IMR-90 (cell line): ENCODE measurements around the gene MIPEP. TPM values are rescaled to one million over a fixed set of nuclear protein-coding genes. Genes with fewer than 3 reads are reported as not detected.

Source experiments
- ATAC-seq: fragments of 200-7000 bp; cut with Tn5 transposase; 2 replicates; pipeline ENCODE4 v1.9.1; 2020; ENCODE audit warnings: low read depth, mild to moderate bottlenecking, moderate library complexity
- BruUV-seq: library from RNA; stranded (reverse); fragments of 400-500 nt; replicated peaks from 2 replicates; lab custom pipeline; 2021; lab: Mats Ljungman, UMichigan
- CTCF ChIA-PET: fragments of 300-600 bp; formaldehyde crosslinking; extraction: SDS; loops from one replicate; lab custom pipeline; 2021; ENCODE audit warnings: antibody characterized with exemption; lab: Yijun Ruan, JAX
- POLR2A ChIA-PET: fragments of 300-600 bp; sonication (Branson Sonifier 250); formaldehyde crosslinking; loops from one replicate; lab custom pipeline; 2022; ENCODE audit warnings: antibody characterized with exemption; ENCODE audit not compliant: unreplicated experiment; lab: Charles Lee
- DNase-seq: peaks from one replicate; pipeline ENCODE4 v3.0.0; 2013
- H2AFZ ChIP-seq: replicated peaks from 2 replicates; pipeline ENCODE3; 2013; ENCODE audit warnings: low read length, mild to moderate bottlenecking; ENCODE audit not compliant: poor library complexity
- H2AK5ac ChIP-seq: 2 replicates; pipeline ENCODE4 v1.6.1; 2013; ENCODE audit warnings: low read depth, low read length, inconsistent platforms
- H2AK9ac ChIP-seq: replicated peaks from 2 replicates; pipeline ENCODE3; 2013; ENCODE audit warnings: mild to moderate bottlenecking, low read depth, low read length, moderate library complexity; ENCODE audit not compliant: poor library complexity
- H2BK120ac ChIP-seq: 2 replicates; pipeline ENCODE4 v1.6.1; 2013; ENCODE audit warnings: low read depth, low read length, inconsistent platforms
- H2BK15ac ChIP-seq: 3 replicates; pipeline ENCODE4 v1.6.1; 2013; ENCODE audit warnings: low read depth, low read length, inconsistent platforms
- H2BK20ac ChIP-seq: 2 replicates; pipeline ENCODE4 v1.6.1; 2013; ENCODE audit warnings: low read depth, mild to moderate bottlenecking, inconsistent platforms, low read length, moderate library complexity
- H2BK5ac ChIP-seq: 2 replicates; pipeline ENCODE4 v1.6.1; 2013; ENCODE audit warnings: mild to moderate bottlenecking, low read depth, low read length, inconsistent platforms; ENCODE audit not compliant: poor library complexity, severe bottlenecking
- H3K14ac ChIP-seq: replicated peaks from 2 replicates; pipeline ENCODE4 v1.6.1; 2013; ENCODE audit warnings: low read depth, low read length, inconsistent platforms
- H3K18ac ChIP-seq: 2 replicates; pipeline ENCODE4 v1.6.1; 2013; ENCODE audit warnings: low read depth, low read length, control low read depth
- H3K23ac ChIP-seq: 2 replicates; pipeline ENCODE4 v1.6.1; 2013; ENCODE audit warnings: low read depth, low read length, inconsistent platforms
- H3K27ac ChIP-seq: 2 replicates; pipeline ENCODE4 v1.5.1; 2013; ENCODE audit warnings: mild to moderate bottlenecking, control low read depth, low read length; ENCODE audit not compliant: insufficient read depth
- H3K27me3 ChIP-seq: 2 replicates; pipeline ENCODE4 v1.6.1; 2013; ENCODE audit warnings: low read length; ENCODE audit not compliant: control insufficient read depth, insufficient read depth
- H3K36me3 ChIP-seq: 2 replicates; pipeline ENCODE4 v1.6.1; 2013; ENCODE audit warnings: low read length, mixed read lengths; ENCODE audit not compliant: control insufficient read depth, insufficient read depth
- H3K4ac ChIP-seq: 2 replicates; pipeline ENCODE4 v1.6.1; 2013; ENCODE audit warnings: low read depth, low read length, inconsistent platforms
- H3K4me1 ChIP-seq: 2 replicates; pipeline ENCODE4 v1.6.1; 2013; ENCODE audit warnings: low read length, mixed read lengths; ENCODE audit not compliant: control insufficient read depth, insufficient read depth
- H3K4me2 ChIP-seq: 2 replicates; pipeline ENCODE4 v1.6.1; 2013; ENCODE audit warnings: low read depth, mild to moderate bottlenecking, control low read depth, low read length, moderate library complexity
- H3K4me3 ChIP-seq: 2 replicates; pipeline ENCODE4 v1.5.1; 2013; ENCODE audit warnings: low read depth, mild to moderate bottlenecking, control low read depth, low read length, moderate library complexity; ENCODE audit not compliant: insufficient read depth
- H3K56ac ChIP-seq: 2 replicates; pipeline ENCODE4 v1.6.1; 2013; ENCODE audit warnings: low read length, inconsistent platforms; ENCODE audit not compliant: insufficient read depth; ENCODE audit errors: extremely low read depth
- H3K79me1 ChIP-seq, 2 experiments: 2 replicates each; pipeline ENCODE4 v1.6.1; 2013; ENCODE audit warnings: low read length in 2 of 2, inconsistent platforms in 1 of 2, low read depth in 1 of 2
- H3K9ac ChIP-seq: 2 replicates; pipeline ENCODE4 v1.6.1; 2013; ENCODE audit warnings: low read depth, low read length, control low read depth
- H3K9me1 ChIP-seq: 2 replicates; pipeline ENCODE4 v1.6.1; 2013; ENCODE audit warnings: low read length, inconsistent platforms; ENCODE audit not compliant: insufficient read depth
- H3K9me3 ChIP-seq: 2 replicates; pipeline ENCODE4 v1.6.1; 2013; ENCODE audit warnings: low read length; ENCODE audit not compliant: control insufficient read depth, insufficient read depth
- H4K20me1 ChIP-seq: 2 replicates; pipeline ENCODE4 v1.6.1; 2013; ENCODE audit warnings: low read length, inconsistent platforms; ENCODE audit not compliant: insufficient read depth
- H4K5ac ChIP-seq: 2 replicates; pipeline ENCODE4 v1.6.1; 2013; ENCODE audit warnings: mild to moderate bottlenecking, low read depth, low read length, control low read depth
- H4K8ac ChIP-seq, 2 experiments: 2 replicates each; pipeline ENCODE4 v1.6.1; 2013; ENCODE audit warnings: low read depth in 2 of 2, low read length in 2 of 2, control low read depth in 1 of 2, inconsistent platforms in 1 of 2
- H4K91ac ChIP-seq: 2 replicates; pipeline ENCODE4 v1.6.1; 2013; ENCODE audit warnings: low read depth, low read length, inconsistent platforms; ENCODE audit not compliant: insufficient read depth
- BHLHE40 ChIP-seq: fragments of 150-350 bp; IDR thresholded peaks from 2 replicates; pipeline ENCODE4 v1.6.1; 2016; ENCODE audit warnings: mild to moderate bottlenecking, low read depth, low read length
- CEBPB ChIP-seq: IDR thresholded peaks from 2 replicates; pipeline ENCODE4 v1.6.1; 2012; ENCODE audit warnings: low read depth, low read length, improper control_type of control experiment
- CHD1 ChIP-seq: IDR thresholded peaks from 2 replicates; pipeline ENCODE4 v1.6.1; 2012; ENCODE audit warnings: low read depth, low read length, improper control_type of control experiment
- CTCF ChIP-seq: conservative IDR thresholded peaks from 2 replicates; pipeline ENCODE4 v1.5.1; 2012; ENCODE audit warnings: mild to moderate bottlenecking, low read depth, low read length, improper control_type of control experiment
- ELK1 ChIP-seq: fragments of 150-350 bp; IDR thresholded peaks from 2 replicates; pipeline ENCODE4 v1.6.1; 2016; ENCODE audit warnings: low read depth, mild to moderate bottlenecking, low read length, moderate library complexity, borderline replicate concordance
- FOS ChIP-seq: fragments of 150-350 bp; IDR thresholded peaks from 2 replicates; pipeline ENCODE4 v1.6.1; 2016; ENCODE audit warnings: low read depth, low read length
- MAZ ChIP-seq: IDR thresholded peaks from 2 replicates; pipeline ENCODE4 v1.6.1; 2012; ENCODE audit warnings: low read depth, mild to moderate bottlenecking, low read length, improper control_type of control experiment, moderate library complexity, borderline replicate concordance
- MXI1 ChIP-seq: IDR thresholded peaks from 2 replicates; pipeline ENCODE4 v1.6.1; 2012; ENCODE audit warnings: low read depth, mild to moderate bottlenecking, low read length, moderate library complexity, borderline replicate concordance
- POLR2A ChIP-seq: IDR thresholded peaks from 2 replicates; pipeline ENCODE4 v1.6.1; 2012; ENCODE audit warnings: mild to moderate bottlenecking, low read depth, low read length
- RAD21 ChIP-seq: IDR thresholded peaks from 2 replicates; pipeline ENCODE4 v1.6.1; 2012; ENCODE audit warnings: low read length, improper control_type of control experiment
- RFX5 ChIP-seq: IDR thresholded peaks from 2 replicates; pipeline ENCODE4 v1.8.0; 2012; ENCODE audit warnings: low read depth, mild to moderate bottlenecking, low read length, moderate library complexity
- USF2 ChIP-seq: fragments of 150-350 bp; IDR thresholded peaks from 2 replicates; pipeline ENCODE4 v1.6.1; 2017; ENCODE audit warnings: mild to moderate bottlenecking, antibody characterized with exemption, low read length, low read depth
- WGBS, 2 experiments: methylation state at CpG; one replicate each; pipeline versions ENCODE4 v1.1.5 to v1.1.7; 2013; ENCODE audit warnings: missing lambda C conversion rate in 2 of 2; ENCODE audit not compliant: insufficient read length in 1 of 2; ENCODE audit errors: extremely low coverage in 2 of 2; 5-methylcytosine and 5-hydroxymethylcytosine counted together
- dilution Hi-C: fragments of 300-500 bp; cut with HindIII; formaldehyde crosslinking; loops from one replicate; pipeline ENCODE4 v1.14.3; 2018; ENCODE audit warnings: low sequenced_read_pairs; ENCODE audit not compliant: unreplicated experiment
- in situ Hi-C: fragments of 300-500 bp; cut with MboI; formaldehyde crosslinking; loops from 3 replicates; pipeline ENCODE4 v1.14.3; 2019; ENCODE audit warnings: low sequenced_read_pairs, inconsistent platforms, mixed read lengths
- intact Hi-C: fragments of 100-400 bp; cut with micrococcal nuclease; formaldehyde crosslinking; loops from 2 replicates; pipeline ENCODE4 v1.10.0; 2022
- polyA plus RNA-seq, 3 experiments: library from polyadenylated mRNA; depleted of rRNA; stranded (reverse); fragments of >200 nt; gene quantifications; 2 replicates each; pipeline ENCODE4 v1.2.3, GENCODE V29; 2012; ENCODE audit warnings: low replicate concordance in 1 of 3
- total RNA-seq: library from RNA; depleted of rRNA; stranded (reverse); fragments of >200 nt; gene quantifications from 2 replicates; pipeline ENCODE4 v1.2.3, GENCODE V29; 2012

The MIPEP gene
- total and polyA plus RNA-seq, 2 of the 4 experiments (the other 2 are of a cell fraction), result 15.0 to 21.5 TPM

GRCh38 chr13:23743278-23744076 is 145.7 kb downstream of the MIPEP start:
- Histone ChIP-seq H4K20me1 (no peaks in the 10 kb centered on the region), H3K9me3 (no peaks in the 10 kb centered on the region), H3K4me1 (peaks cover 5% of the 10 kb centered on the region; the same call in 1 of the 2 replicates), H3K14ac (peak overlapping the region; percentile 5; the same call in 1 of the 2 replicates), H3K79me1 (no peaks in the 10 kb centered on the region; a peak in 1 of 4 replicates), H3K9ac (no peak overlapping the region), H3K23ac (peak overlapping the region; percentile 11; the same call in 1 of the 2 replicates), H2BK20ac (peak overlapping the region; percentile 36; the same call in 1 of the 2 replicates), H3K9me1 (peaks cover 11% of the 10 kb centered on the region), H3K18ac (peak overlapping the region; percentile 66; the same call in 1 of the 2 replicates), H3K27me3 (no peaks in the 10 kb centered on the region), H3K27ac (no peak overlapping the region), H3K4me3 (no peak overlapping the region), H2AK5ac (no peak overlapping the region; the same call in 1 of the 2 replicates), H3K4ac (peak overlapping the region; percentile 20; the same call in 1 of the 2 replicates), H3K56ac (no peak overlapping the region; the same call in 1 of the 2 replicates), H4K5ac (peak overlapping the region; percentile 62; the same call in 1 of the 2 replicates), H4K91ac (0 out of 2 replicates have a peak overlapping the region, but pooled peaks have one; percentile 23), H2BK120ac (peak overlapping the region; percentile 9; the same call in 1 of the 2 replicates), H2AFZ (no peak overlapping the region), H2BK15ac (no peak overlapping the region; the same call in 2 of the 3 replicates), H3K36me3 (0 out of 2 replicates have a peak, but pooled peaks cover 4% of the 10 kb centered on the region), H4K8ac (peak overlapping the region in 1 of 2 experiments; percentile 35; a peak in 1 of 4 replicates), H3K4me2 (no peak overlapping the region), H2BK5ac (no peak overlapping the region), H2AK9ac (no peak overlapping the region)
- dilution Hi-C loops, result no loop called here
- POLR2A ChIA-PET, result no interaction called here
- no TSS peak for BruUV-seq
- WGBS, 2 experiments, result 100% methylated on average over 3 of the region's 8 CpGs; no CpG with 5 or more reads in 1 of the 2 experiments
- DNase-seq (no peak), ATAC-seq (no peak)
- TF ChIP-seq RAD21, result no peak
- TF ChIP-seq MAZ, result no peak
- TF ChIP-seq CHD1, result no peak
- no peak for TF ChIP-seq BHLHE40
- TF ChIP-seq MXI1, result no peak
- TF ChIP-seq CEBPB, result no peak
- TF ChIP-seq POLR2A, result no peak
- TF ChIP-seq ELK1, result no peak
- TF ChIP-seq FOS, result no peak
- TF ChIP-seq USF2, result no peak
- TF ChIP-seq CTCF, result no peak
- TF ChIP-seq RFX5, result no peak
- in situ Hi-C loops, result no loop called here
- intact Hi-C loops, result no loop called here
- CTCF ChIA-PET, result interaction anchor here (1.3 kb wide), 1 partner anchor 8 kb away, joined by 3 read pairs; no protein-coding TSS in a partner anchor
